SK-N-MC (cell line): ENCODE data around the gene MAVS.

Experiments used
- DNase-seq: peaks from one replicate; pipeline ENCODE4 v3.0.0-alpha.2; 2011; ENCODE audit warnings: low read depth, low spot score
- H3K27ac ChIP-seq: fragments of 200-600 bp; sonication (generic); 2 replicates; pipeline ENCODE4 v1.5.1; 2016; ENCODE audit warnings: mixed run types
- H3K36me3 ChIP-seq: fragments of 200-600 bp; sonication (generic); 2 replicates; pipeline ENCODE4 v1.6.1; 2017; ENCODE audit warnings: antibody characterized with exemption, low read length, mixed read lengths; ENCODE audit not compliant: insufficient read depth
- H3K4me3 ChIP-seq: fragments of 200-600 bp; sonication (generic); 2 replicates; pipeline ENCODE4 v1.5.1; 2016
- H3K9ac ChIP-seq: fragments of 200-600 bp; sonication (generic); 2 replicates; pipeline ENCODE4 v1.8.0; 2017; ENCODE audit warnings: mixed run types, mixed read lengths; ENCODE audit not compliant: insufficient read length
- H3K9me3 ChIP-seq: fragments of 200-600 bp; sonication (generic); 2 replicates; pipeline ENCODE4 v1.6.1; 2017; ENCODE audit warnings: low read depth, mild to moderate bottlenecking, antibody characterized with exemption, low read length, moderate library complexity, mixed read lengths
- EZH2 ChIP-seq: fragments of 200-600 bp; sonication (generic); IDR thresholded peaks from one replicate; pipeline ENCODE4 v1.6.1; 2017; ENCODE audit warnings: antibody characterized with exemption
- FOXP2 ChIP-seq: optimal IDR thresholded peaks from 2 replicates; pipeline ENCODE3; 2011; ENCODE audit warnings: mild to moderate bottlenecking, moderate library complexity; ENCODE audit not compliant: insufficient read depth; ENCODE audit errors: extremely low read length, control extremely low read depth
- POLR2AphosphoS5 ChIP-seq: IDR thresholded peaks from 2 replicates; pipeline ENCODE4 v1.6.1; 2012; ENCODE audit warnings: mild to moderate bottlenecking, low read depth, low read length, borderline replicate concordance

The MAVS gene

GRCh38 chr20:3854462-3854871 is 7.8 kb downstream of the MAVS start:
- Histone ChIP-seq H3K27ac (no peak overlapping the region), H3K36me3 (peaks cover 11% of the 10 kb centered on the region; the same call in 1 of the 2 replicates), H3K4me3 (no peak overlapping the region), H3K9ac (no peak overlapping the region), H3K9me3 (no peaks in the 10 kb centered on the region)
- TF ChIP-seq EZH2: no peak
- no peak for TF ChIP-seq POLR2AphosphoS5
- TF ChIP-seq FOXP2: no peak
- no peak for DNase-seq

- no peak overlapping the region for H3K27ac ChIP-seq
- no peak overlapping the region for H3K9ac ChIP-seq
- no peak overlapping the region for H3K4me3 ChIP-seq
- DNase-seq: no peak
- TF ChIP-seq POLR2AphosphoS5: no peak
- no peak for TF ChIP-seq FOXP2
- TF ChIP-seq EZH2: no peak
- peaks cover 25% of the 10 kb centered on the region for H3K36me3 ChIP-seq
- H3K9me3 ChIP-seq: no peaks in the 10 kb centered on the region
Observed at GRCh38 chr20:3857405-3857804, 10.8 kb downstream of the MAVS start.

DNA sequence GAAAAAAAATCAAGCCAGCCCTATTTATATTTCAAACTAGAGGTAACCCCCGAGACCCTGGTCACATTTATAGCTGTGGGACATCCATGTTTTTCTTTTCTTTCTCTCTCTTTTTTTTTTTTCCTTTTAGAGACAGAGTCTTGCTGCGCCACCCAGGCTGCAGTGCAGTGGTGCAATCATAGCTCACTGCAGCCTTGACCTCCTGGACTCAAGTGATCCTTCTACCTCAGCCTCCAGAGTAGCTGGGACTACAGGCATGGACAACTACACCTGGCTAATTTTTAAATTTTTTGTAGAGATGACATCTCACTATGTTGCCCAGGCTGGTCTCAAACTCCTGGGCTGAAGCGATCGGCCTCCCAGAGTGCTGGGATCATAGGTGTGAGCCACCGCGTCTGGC is 12.1 kb downstream of the MAVS start:
- Histone ChIP-seq H3K27ac (no peak overlapping the region), H3K36me3 (peaks cover 38% of the 10 kb centered on the region), H3K9me3 (no peaks in the 10 kb centered on the region), H3K9ac (no peak overlapping the region), H3K4me3 (no peak overlapping the region)
- TF ChIP-seq FOXP2 (no peak), POLR2AphosphoS5 (no peak), EZH2 (no peak)
- no peak for DNase-seq

GRCh38 chr20:3861191-3861590 is 14.6 kb downstream of the MAVS start:
- H3K36me3 ChIP-seq: peaks cover 58% of the 10 kb centered on the region
- DNase-seq: no peak
- H3K9me3 ChIP-seq: no peaks in the 10 kb centered on the region
- no peak overlapping the region for H3K4me3 ChIP-seq
- H3K27ac ChIP-seq: no peak overlapping the region
- no peak overlapping the region for H3K9ac ChIP-seq
- TF ChIP-seq EZH2 (no peak), FOXP2 (no peak), POLR2AphosphoS5 (no peak)

DNA sequence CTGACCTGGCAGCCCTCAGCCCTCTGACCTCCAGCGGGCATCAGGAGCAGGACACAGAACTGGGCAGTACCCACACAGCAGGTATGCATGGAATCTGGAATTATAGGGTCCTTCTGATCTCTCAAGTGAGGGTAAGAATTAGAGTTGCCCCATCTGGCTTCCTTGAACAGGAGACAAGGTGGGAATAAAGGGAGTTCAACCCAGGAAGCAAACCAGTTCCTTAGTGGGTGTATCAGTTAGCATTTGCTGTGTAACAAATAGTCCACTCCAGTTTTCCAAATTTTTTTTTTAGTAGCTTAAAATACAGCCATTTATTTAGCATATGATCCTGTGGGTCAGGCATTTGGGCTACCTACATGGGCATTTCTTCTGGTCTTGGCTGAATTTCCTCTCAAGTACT is 15.7 kb downstream of the MAVS start:
- no peak overlapping the region for H3K27ac ChIP-seq
- H3K4me3 ChIP-seq: no peak overlapping the region
- H3K36me3 ChIP-seq: peaks cover 54% of the 10 kb centered on the region
- no peak for DNase-seq
- no peak for TF ChIP-seq EZH2
- TF ChIP-seq POLR2AphosphoS5: no peak
- no peak for TF ChIP-seq FOXP2
- H3K9ac ChIP-seq: no peak overlapping the region
- no peaks in the 10 kb centered on the region for H3K9me3 ChIP-seq

- Histone ChIP-seq H3K36me3 (peaks cover 47% of the 10 kb centered on the region), H3K27ac (no peak overlapping the region), H3K9ac (no peak overlapping the region), H3K4me3 (no peak overlapping the region), H3K9me3 (no peaks in the 10 kb centered on the region)
- TF ChIP-seq EZH2 (no peak), FOXP2 (no peak), POLR2AphosphoS5 (no peak)
- DNase-seq: no peak
Observed at GRCh38 chr20:3863317-3863716, 16.7 kb downstream of the MAVS start.

GRCh38 chr20:3864518-3864917 is 17.9 kb downstream of the MAVS start:
- H3K36me3 ChIP-seq: peaks cover 47% of the 10 kb centered on the region
- no peaks in the 10 kb centered on the region for H3K9me3 ChIP-seq
- TF ChIP-seq FOXP2: no peak
- no peak for TF ChIP-seq EZH2
- TF ChIP-seq POLR2AphosphoS5: no peak
- H3K9ac ChIP-seq: no peak overlapping the region
- no peak for DNase-seq
- H3K4me3 ChIP-seq: no peak overlapping the region
- no peak overlapping the region for H3K27ac ChIP-seq

DNA sequence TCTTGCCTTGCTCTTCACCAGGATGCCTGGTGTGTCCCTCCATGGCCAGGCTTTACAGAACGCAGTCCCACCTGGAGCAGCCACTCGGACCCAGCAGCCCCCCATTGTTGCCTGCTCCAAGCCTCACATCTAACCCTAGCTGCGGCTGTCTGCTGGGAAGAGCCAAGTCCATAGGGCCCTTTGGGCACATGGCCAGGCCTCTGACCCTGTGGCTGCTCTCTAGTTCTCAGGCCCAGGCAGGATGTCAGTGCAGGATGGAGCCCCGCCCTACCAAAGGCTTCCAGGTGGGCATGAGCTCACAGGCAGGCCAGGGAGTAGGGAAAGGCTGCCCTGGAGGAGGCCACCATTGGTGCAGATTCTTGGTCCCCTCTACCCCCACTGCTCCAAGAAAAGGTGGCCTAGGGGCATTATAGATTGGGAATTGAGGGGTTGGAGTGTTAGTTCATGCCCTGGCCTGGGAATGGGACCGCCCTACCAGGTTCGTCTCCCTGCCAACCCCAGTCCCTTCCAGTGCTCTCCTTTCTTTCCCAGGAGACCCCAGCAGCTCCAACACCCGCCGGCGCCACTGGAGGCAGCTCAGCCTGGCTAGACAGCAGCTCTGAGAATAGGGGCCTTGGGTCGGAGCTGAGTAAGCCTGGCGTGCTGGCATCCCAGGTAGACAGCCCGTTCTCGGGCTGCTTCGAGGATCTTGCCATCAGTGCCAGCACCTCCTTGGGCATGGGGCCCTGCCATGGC is 18.7 kb downstream of the MAVS start:
- TF ChIP-seq FOXP2: no peak
- TF ChIP-seq POLR2AphosphoS5: no peak
- TF ChIP-seq EZH2: no peak
- no peak for DNase-seq
- no peak overlapping the region for H3K27ac ChIP-seq
- no peaks in the 10 kb centered on the region for H3K9me3 ChIP-seq
- peaks cover 47% of the 10 kb centered on the region for H3K36me3 ChIP-seq
- H3K4me3 ChIP-seq: no peak overlapping the region
- no peak overlapping the region for H3K9ac ChIP-seq

GRCh38 chr20:3865887-3866407 is 19.3 kb downstream of the MAVS start:
- TF ChIP-seq POLR2AphosphoS5 (no peak), FOXP2 (no peak), EZH2 (no peak)
- Histone ChIP-seq H3K4me3 (no peak overlapping the region), H3K9me3 (no peaks in the 10 kb centered on the region), H3K36me3 (peaks cover 47% of the 10 kb centered on the region), H3K27ac (no peak overlapping the region), H3K9ac (no peak overlapping the region)
- no peak for DNase-seq
